HG03521 (cell line): ENCODE results near the gene ITGB4.
"Not testable (repeated sequence)": the region's sequence is repeated elsewhere in the genome, so short reads cannot be mapped to it uniquely, and the experiment has no call there.

ENCODE experiments used
- ATAC-seq: cut with Tn5 transposase; IDR thresholded peaks from one replicate; pipeline ENCODE4 v1.9.1; 2021; ENCODE audit warnings: mild to moderate bottlenecking, moderate library complexity; ENCODE audit not compliant: unreplicated experiment

Gene ITGB4

GRCh38 chr17:75752802-75753513 is 31.7 kb downstream of the ITGB4 start:
- ATAC-seq, result no peak

GRCh38 chr17:75753514-75754377 is 32.5 kb downstream of the ITGB4 start:
- peak; percentile 53 for ATAC-seq

- ATAC-seq, result no peak
These were observed 33.3 kb downstream of the ITGB4 start for GRCh38 chr17:75754378-75755204.

- ATAC-seq, result no peak
These were observed 34.1 kb downstream of the ITGB4 start for GRCh38 chr17:75755205-75755901.

GRCh38 chr17:75755990-75756389 is 34.7 kb downstream of the ITGB4 start:
- no peak for ATAC-seq

GRCh38 chr17:75756451-75757085 is 35.3 kb downstream of the ITGB4 start:
- ATAC-seq, result no peak

GRCh38 chr17:75757086-75757681 is 35.9 kb downstream of the ITGB4 start:
- no peak for ATAC-seq

- no peak for ATAC-seq
These were observed 37.1 kb downstream of the ITGB4 start for GRCh38 chr17:75758131-75758905.

- ATAC-seq, result no peak
These were observed 38.2 kb downstream of the ITGB4 start for GRCh38 chr17:75759457-75759856.

GRCh38 chr17:75759978-75760640 is 38.9 kb downstream of the ITGB4 start:
- ATAC-seq, result not testable (repeated sequence)

GRCh38 chr17:75762513-75763268 is 41.4 kb downstream of the ITGB4 start:
- no peak for ATAC-seq

- no peak for ATAC-seq
These were observed 42.0 kb downstream of the ITGB4 start for GRCh38 chr17:75763269-75763607.

- no peak for ATAC-seq
These were observed 42.6 kb downstream of the ITGB4 start for GRCh38 chr17:75763613-75764416.

- ATAC-seq, result no peak
These were observed 43.1 kb downstream of the ITGB4 start for GRCh38 chr17:75764417-75764710.

- peak; percentile 61 for ATAC-seq
These were observed 43.6 kb downstream of the ITGB4 start, which contains the start of gene GALK1 for GRCh38 chr17:75764711-75765421. GALK1 (minus strand) TSS chr17:75765192; CDS start chr17:75765136, 56 bp downstream.

GRCh38 chr17:75765981-75766380 is 44.7 kb downstream of the ITGB4 start:
- no peak for ATAC-seq

GRCh38 chr17:75767881-75768280 is 46.6 kb downstream of the ITGB4 start:
- ATAC-seq, result no peak
